WTC11 (cell line): Measurements from ENCODE around the gene IRF2BPL. TPM values are rescaled to one million over a fixed set of nuclear protein-coding genes. Genes with fewer than 3 reads are reported as not detected.
A peak's percentile ranks its signal among the peaks of the same experiment; 100 is the strongest.

Experiments
- ATAC-seq: fragments of 200-7000 bp; cut with Tn5 transposase; 2 replicates; pipeline ENCODE4 v1.10.0; 2021; ENCODE audit warnings: mild to moderate bottlenecking, moderate library complexity
- CTCF ChIA-PET: fragments of 300-600 bp; sonication (Branson Sonifier 250); formaldehyde crosslinking; loops from one replicate; lab custom pipeline; 2021; ENCODE audit warnings: antibody characterized with exemption; lab: Charles Lee
- POLR2A ChIA-PET: fragments of 350-600 bp; sonication (Branson Sonifier 250); formaldehyde crosslinking; loops from one replicate; lab custom pipeline; 2021; ENCODE audit warnings: antibody characterized with exemption; lab: Charles Lee
- DNase-seq: peaks from one replicate; pipeline ENCODE4 v3.0.0; 2021; ENCODE audit warnings: low spot score
- H3K27ac Mint-ChIP-seq: 2 replicates; pipeline ENCODE4 v1.8.0; 2021; ENCODE audit warnings: mixed read lengths
- H3K27me3 Mint-ChIP-seq: 2 replicates; pipeline ENCODE4 v1.8.0; 2021; ENCODE audit warnings: low read depth, mild to moderate bottlenecking, moderate library complexity, mixed read lengths
- H3K36me3 Mint-ChIP-seq: 2 replicates; pipeline ENCODE4 v1.8.0; 2021; ENCODE audit warnings: mixed read lengths
- H3K4me1 Mint-ChIP-seq: 2 replicates; pipeline ENCODE4 v1.8.0; 2022; ENCODE audit warnings: mixed read lengths
- H3K4me3 Mint-ChIP-seq: 2 replicates; pipeline ENCODE4 v1.8.0; 2021; ENCODE audit warnings: mild to moderate bottlenecking, moderate library complexity, mixed read lengths
- H3K9me3 Mint-ChIP-seq: 2 replicates; pipeline ENCODE4 v1.8.0; 2021; ENCODE audit warnings: mixed read lengths
- ARID4B ChIP-seq: sonication (generic); formaldehyde crosslinking; IDR thresholded peaks from 2 replicates; pipeline ENCODE4 v1.8.0; 2023; ENCODE audit warnings: missing genetic modification reagents, mild to moderate bottlenecking, borderline replicate concordance
- ATF1 ChIP-seq: sonication (generic); formaldehyde crosslinking; IDR thresholded peaks from 2 replicates; pipeline ENCODE4 v1.8.1; 2023; ENCODE audit warnings: mild to moderate bottlenecking, moderate library complexity, missing genetic modification reagents
- ATF2 ChIP-seq: sonication (generic); formaldehyde crosslinking; IDR thresholded peaks from 2 replicates; pipeline ENCODE4 v1.8.1; 2022; ENCODE audit warnings: low read depth, missing genetic modification reagents, borderline replicate concordance
- CTCF ChIP-seq: fragments of 200-600 bp; IDR thresholded peaks from 2 replicates; pipeline ENCODE4 v1.8.0; 2022; ENCODE audit warnings: antibody characterized with exemption
- E2F1 ChIP-seq: sonication (generic); formaldehyde crosslinking; IDR thresholded peaks from 2 replicates; pipeline ENCODE4 v1.8.0; 2022; ENCODE audit warnings: mild to moderate bottlenecking, missing genetic modification reagents
- ELF4 ChIP-seq: sonication (generic); formaldehyde crosslinking; IDR thresholded peaks from 2 replicates; pipeline ENCODE4 v1.8.1; 2022; ENCODE audit warnings: low read depth, mild to moderate bottlenecking, moderate library complexity, missing genetic modification reagents
- ERG ChIP-seq: fragments of 250-450 bp; sonication (Bioruptor Pico); IDR thresholded peaks from 2 replicates; pipeline ENCODE4 v1.8.0; 2021; ENCODE audit warnings: mild to moderate bottlenecking
- GABPB1 ChIP-seq: sonication (generic); formaldehyde crosslinking; IDR thresholded peaks from 2 replicates; pipeline ENCODE4 v1.8.1; 2023; ENCODE audit warnings: mild to moderate bottlenecking, missing genetic modification reagents
- IRF2 ChIP-seq: sonication (generic); formaldehyde crosslinking; IDR thresholded peaks from 2 replicates; pipeline ENCODE4 v1.8.0; 2022; ENCODE audit warnings: low read depth, missing genetic modification reagents, borderline replicate concordance
- MLX ChIP-seq: sonication (generic); formaldehyde crosslinking; IDR thresholded peaks from 2 replicates; pipeline ENCODE4 v1.8.1; 2023; ENCODE audit warnings: mild to moderate bottlenecking, missing genetic modification reagents, moderate library complexity
- NFYB ChIP-seq: sonication (generic); formaldehyde crosslinking; conservative IDR thresholded peaks from 2 replicates; pipeline ENCODE4 v1.8.0; 2022; ENCODE audit warnings: low read depth, missing genetic modification reagents
- PRDM15 ChIP-seq: sonication (generic); formaldehyde crosslinking; IDR thresholded peaks from 2 replicates; pipeline ENCODE4 v1.8.0; 2022; ENCODE audit warnings: missing genetic modification reagents
- TCF7 ChIP-seq: sonication (generic); formaldehyde crosslinking; IDR thresholded peaks from 2 replicates; pipeline ENCODE4 v1.8.0; 2022; ENCODE audit warnings: mild to moderate bottlenecking, low read depth, missing genetic modification reagents, moderate library complexity
- USF2 ChIP-seq: sonication (generic); formaldehyde crosslinking; IDR thresholded peaks from 2 replicates; pipeline ENCODE4 v1.8.1; 2023; ENCODE audit warnings: mild to moderate bottlenecking, missing genetic modification reagents, moderate library complexity
- ZNF263 ChIP-seq: sonication (generic); formaldehyde crosslinking; IDR thresholded peaks from 2 replicates; pipeline ENCODE4 v1.8.1; 2022; ENCODE audit warnings: low read depth, mild to moderate bottlenecking, moderate library complexity, missing genetic modification reagents
- ZNF416 ChIP-seq: fragments of 250-450 bp; sonication (Bioruptor Pico); IDR thresholded peaks from 2 replicates; pipeline ENCODE4 v1.9.0; 2021; ENCODE audit warnings: mild to moderate bottlenecking, inconsistent platforms
- total RNA-seq: library from RNA; stranded (reverse); gene quantifications from 3 replicates; pipeline ENCODE4 v1.2.3, GENCODE V29; 2021

Gene IRF2BPL
- total RNA-seq, 1 experiment from 2014 or later: 126 TPM

- ChIA-PET POLR2A (interaction anchor here (1.0 kb wide), 1 partner anchor 57 kb away, joined by 3 read pairs; no protein-coding TSS in a partner anchor), CTCF (no interaction called here)
- no peaks in the 10 kb centered on the region for H3K27me3 Mint-ChIP-seq
- H3K4me3 Mint-ChIP-seq: no peak overlapping the region
- H3K9me3 Mint-ChIP-seq: no peaks in the 10 kb centered on the region
- no peaks in the 10 kb centered on the region for H3K36me3 Mint-ChIP-seq
- no peak for ATAC-seq
- TF ChIP-seq MLX (CRISPR knock-in tag) (no peak), ZNF263 (CRISPR knock-in tag) (no peak), IRF2 (CRISPR knock-in tag) (no peak), E2F1 (CRISPR knock-in tag) (no peak), ARID4B (CRISPR knock-in tag) (no peak), TCF7 (no peak), ZNF416 (no peak), NFYB (no peak)
- TF ChIP-seq, all 79 proteins: peak for 0
- no peak for DNase-seq
- Mint-ChIP-seq H3K4me1 (peaks cover 53% of the 10 kb centered on the region), H3K27ac (no peak overlapping the region)
These were observed 29.6 kb downstream of the IRF2BPL start for GRCh38 chr14:76998910-76999309.

- H3K27me3 Mint-ChIP-seq: no peaks in the 10 kb centered on the region
- ATAC-seq (peak; percentile 10; the same call in 1 of the 2 replicates), DNase-seq (no peak)
- no peaks in the 10 kb centered on the region for H3K9me3 Mint-ChIP-seq
- POLR2A ChIA-PET: interaction anchor here (0.6 to 1.3 kb wide), 2 partner anchors 31 to 156 kb away, joined by 3 read pairs; partner anchors contain the start of gene IRF2BPL
- CTCF ChIA-PET: interaction anchor here (0.9 to 1.8 kb wide), 8 partner anchors 10 to 84 kb away, joined by 3 to 10 read pairs (median 4); no protein-coding TSS in a partner anchor
- no peaks in the 10 kb centered on the region for H3K36me3 Mint-ChIP-seq
- no peak overlapping the region for H3K27ac Mint-ChIP-seq
- peaks cover 54% of the 10 kb centered on the region for H3K4me1 Mint-ChIP-seq
- no peak overlapping the region for H3K4me3 Mint-ChIP-seq
- no peak for TF ChIP-seq ATF2 (CRISPR knock-in tag)
- TF ChIP-seq ATF1 (CRISPR knock-in tag): no peak
- no peak for TF ChIP-seq ERG (CRISPR knock-in tag)
- TF ChIP-seq PRDM15 (CRISPR knock-in tag): no peak
- TF ChIP-seq CTCF: no peak
- TF ChIP-seq ZNF263 (CRISPR knock-in tag): no peak
- TF ChIP-seq GABPB1 (CRISPR knock-in tag): no peak
- TF ChIP-seq ELF4: no peak
- no peak for TF ChIP-seq USF2 (CRISPR knock-in tag)
These were observed 31.1 kb downstream of the IRF2BPL start for GRCh38 chr14:76997257-76997970.
